Cerebellar nuclear complex (tissue), 1 donor: ENCODE data around the gene TMEM253.

Source experiments
- DNase-seq, 2 experiments: peaks; one replicate each; lab custom pipeline; 2025; lab: John Stamatoyannopoulos, UW

The TMEM253 gene

GRCh38 chr14:21090940-21091663, 9.8 kb upstream of the TMEM253 start:
- DNase-seq = no peak

GRCh38 chr14:21091821-21092272, 9.0 kb upstream of the TMEM253 start:
- no peak for DNase-seq

GRCh38 chr14:21092273-21093011, 8.4 kb upstream of the TMEM253 start:
- DNase-seq = no peak

- no peak for DNase-seq
Measured at GRCh38 chr14:21093018-21093417, 7.8 kb upstream of the TMEM253 start.

GRCh38 chr14:21093769-21094681, 6.8 kb upstream of the TMEM253 start:
- no peak for DNase-seq

GRCh38 chr14:21095430-21096205, 5.2 kb upstream of the TMEM253 start:
- DNase-seq = peak; percentile 46 to 63

- DNase-seq = no peak
Measured at GRCh38 chr14:21096438-21096837, 4.4 kb upstream of the TMEM253 start.

GRCh38 chr14:21096978-21097635, 3.8 kb upstream of the TMEM253 start:
- DNase-seq = peak in 1 of 2 experiments; percentile 13

GRCh38 chr14:21097636-21098075, 3.2 kb upstream of the TMEM253 start:
- no peak for DNase-seq

- DNase-seq = peak in 1 of 2 experiments; percentile 23
Measured at GRCh38 chr14:21098076-21098891, 2.6 kb upstream of the TMEM253 start, which contains the start of gene ZNF219. Gene ZNF219 (minus strand): TSS chr14:21098655. CDS start chr14:21093591, 5,064 bp downstream.

GRCh38 chr14:21098892-21099595, 1.8 kb upstream of the TMEM253 start:
- no peak for DNase-seq

GRCh38 chr14:21099596-21099985, 1.3 kb upstream of the TMEM253 start:
- DNase-seq = no peak

GRCh38 chr14:21101802-21102413, 1.0 kb downstream of the TMEM253 start:
- no peak for DNase-seq

GRCh38 chr14:21102521-21103410, 1.9 kb downstream of the TMEM253 start:
- no peak for DNase-seq

- peak in 1 of 2 experiments; percentile 84 for DNase-seq
Measured at GRCh38 chr14:21103411-21103709, 2.5 kb downstream of the TMEM253 start.

GRCh38 chr14:21103710-21104447, 3.0 kb downstream of the TMEM253 start:
- peak; percentile 74 to 75 for DNase-seq

GRCh38 chr14:21104448-21105060, 3.7 kb downstream of the TMEM253 start:
- DNase-seq = peak in 1 of 2 experiments; percentile 60
